CD8-positive, alpha-beta memory T cell (primary cell): ENCODE measurements around the gene PTBP2. TPM values are rescaled to one million over a fixed set of nuclear protein-coding genes. Genes with fewer than 3 reads are reported as not detected.

Experiments
- CTCF ChIA-PET: fragments of 350-600 bp; sonication (Branson Sonifier 250); formaldehyde crosslinking; loops from one replicate; lab custom pipeline; 2021; ENCODE audit warnings: antibody characterized with exemption; lab: Charles Lee
- POLR2A ChIA-PET: fragments of 350-600 bp; sonication (Branson Sonifier 250); formaldehyde crosslinking; loops from one replicate; lab custom pipeline; 2021; ENCODE audit warnings: antibody characterized with exemption; lab: Charles Lee
- DNase-seq, 5 donors: peaks; one replicate each; pipeline versions ENCODE4 v3.0.0 to v3.0.0-alpha.2; 2020 to 2022; ENCODE audit warnings: mixed read lengths in 1 of 5
- H3K27ac ChIP-seq: one replicate; pipeline ENCODE4 v1.7.0; 2013; ENCODE audit warnings: low read depth, mild to moderate bottlenecking, low read length, moderate library complexity
- H3K27me3 ChIP-seq: 2 replicates; pipeline ENCODE4 v1.7.0; 2013; ENCODE audit warnings: low read length, mild to moderate bottlenecking; ENCODE audit not compliant: insufficient read depth, poor library complexity, severe bottlenecking
- H3K36me3 ChIP-seq: 2 replicates; pipeline ENCODE4 v1.7.0; 2013; ENCODE audit warnings: mild to moderate bottlenecking, low read length, moderate library complexity; ENCODE audit not compliant: insufficient read depth
- H3K4me1 ChIP-seq: 2 replicates; pipeline ENCODE4 v1.7.0; 2013; ENCODE audit warnings: mild to moderate bottlenecking, low read length, moderate library complexity; ENCODE audit not compliant: insufficient read depth
- H3K4me3 ChIP-seq: 2 replicates; pipeline ENCODE4 v1.7.0; 2013; ENCODE audit warnings: mild to moderate bottlenecking, low read length
- H3K9me3 ChIP-seq: 2 replicates; pipeline ENCODE4 v1.7.0; 2013; ENCODE audit warnings: mild to moderate bottlenecking, low read length
- H3K27ac Mint-ChIP-seq, 8 donors: one replicate each; pipeline ENCODE4 v1.8.0; 2020 to 2021; ENCODE audit warnings: mixed read lengths in 8 of 8, mild to moderate bottlenecking in 6 of 8, inconsistent platforms in 3 of 8, moderate library complexity in 3 of 8
- H3K27me3 Mint-ChIP-seq, 2 donors: one replicate each; pipeline ENCODE4 v1.8.0; 2020 to 2021; ENCODE audit warnings: mixed read lengths in 2 of 2, mild to moderate bottlenecking in 1 of 2, moderate library complexity in 1 of 2
- H3K36me3 Mint-ChIP-seq, 3 donors: one replicate each; pipeline ENCODE4 v1.8.0; 2020 to 2021; ENCODE audit warnings: mixed read lengths in 3 of 3, inconsistent platforms in 1 of 3, mild to moderate bottlenecking in 1 of 3
- H3K4me1 Mint-ChIP-seq, 3 donors: one replicate each; pipeline ENCODE4 v1.8.0; 2020 to 2021; ENCODE audit warnings: mixed read lengths in 3 of 3, inconsistent platforms in 1 of 3, mild to moderate bottlenecking in 1 of 3
- H3K4me3 Mint-ChIP-seq, 7 donors: one replicate each; pipeline ENCODE4 v1.8.0; 2020 to 2021; ENCODE audit warnings: mixed read lengths in 7 of 7, mild to moderate bottlenecking in 6 of 7, moderate library complexity in 4 of 7, inconsistent platforms in 2 of 7
- H3K9me3 Mint-ChIP-seq, 5 donors: one replicate each; pipeline ENCODE4 v1.8.0; 2020 to 2022; ENCODE audit warnings: mixed read lengths in 5 of 5, mild to moderate bottlenecking in 3 of 5, moderate library complexity in 2 of 5, inconsistent platforms in 1 of 5
- polyA plus RNA-seq: library from polyadenylated mRNA; unstranded; fragments of 300-500 nt; fragmentation: Illumina TruSeq; gene quantifications from one replicate; pipeline ENCODE4 v1.2.3, GENCODE V29; 2021
- total RNA-seq, 2 experiments: library from RNA; stranded (reverse); gene quantifications; one replicate each; pipeline ENCODE4 v1.2.3, GENCODE V29; 2021

PTBP2 gene
- total and polyA plus RNA-seq, 3 experiments from 2014 or later: 4.0 to 12.0 (median 9.4) TPM

DNA sequence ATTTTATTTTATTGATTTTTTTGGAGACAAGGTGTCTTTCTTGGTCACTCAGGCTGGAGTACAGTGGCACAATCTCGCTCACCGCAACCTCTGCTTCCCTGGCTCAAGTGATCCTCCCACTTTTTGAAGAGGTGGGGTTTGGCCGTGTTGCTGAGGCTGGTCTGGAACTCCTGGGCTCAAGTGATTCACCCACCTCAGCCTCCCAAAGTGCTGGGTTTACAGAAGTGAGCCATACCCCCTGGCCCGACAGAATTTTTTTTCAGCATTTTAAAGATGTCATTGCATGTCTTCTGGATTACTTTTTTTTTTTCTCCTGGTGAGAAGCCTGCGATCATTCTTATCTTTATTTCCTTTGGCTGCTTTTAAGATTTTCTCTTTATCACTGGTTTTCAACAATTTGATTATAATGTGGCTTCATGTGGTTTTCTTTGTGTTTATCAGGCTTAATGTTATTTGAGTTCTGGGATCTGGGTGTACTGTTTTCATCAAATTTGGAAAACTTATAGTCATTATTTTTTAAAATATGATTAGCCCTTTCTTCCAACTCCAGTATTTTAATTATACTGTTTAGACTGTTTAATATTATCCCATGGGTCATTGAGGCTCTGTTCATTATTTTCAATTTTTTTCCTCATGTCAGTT lies 23.1 kb upstream of the PTBP2 start:
- H3K4me1 ChIP-seq: no peaks in the 10 kb centered on the region
- no peaks in the 10 kb centered on the region for H3K27me3 ChIP-seq
- Mint-ChIP-seq H3K4me1 (no peaks in the 10 kb centered on the region), H3K27me3 (peaks cover 11 to 28% of the 10 kb centered on the region in 2 donors), H3K27ac (no peak overlapping the region), H3K36me3 (peaks cover 0 to 11% (median 0%) of the 10 kb centered on the region in 3 donors), H3K9me3 (peaks cover 0 to 10% (median 6%) of the 10 kb centered on the region in 5 donors), H3K4me3 (no peak overlapping the region)
- no peaks in the 10 kb centered on the region for H3K36me3 ChIP-seq
- H3K9me3 ChIP-seq: no peaks in the 10 kb centered on the region
- CTCF ChIA-PET: no interaction called here
- H3K27ac ChIP-seq: no peak overlapping the region
- DNase-seq: no peak
- POLR2A ChIA-PET: no interaction called here
- H3K4me3 ChIP-seq: no peak overlapping the region

DNA sequence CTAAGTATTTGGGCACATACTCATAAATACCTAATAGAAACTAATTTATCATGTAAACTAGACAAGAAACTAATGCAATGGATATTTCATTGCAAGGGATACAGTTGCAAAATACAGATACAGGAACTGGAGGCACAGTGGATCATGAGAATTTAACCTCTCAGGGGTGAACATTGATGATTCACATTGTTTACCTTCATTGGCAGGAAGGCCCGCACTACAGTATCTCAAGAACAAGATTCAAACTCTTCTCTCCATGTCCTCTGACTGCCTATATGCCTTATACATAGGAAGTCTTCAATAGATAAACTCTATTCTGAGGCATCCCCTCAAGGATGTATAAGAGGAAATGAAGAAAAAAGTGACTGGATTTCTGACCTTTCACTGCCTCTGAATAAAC lies 18.4 kb upstream of the PTBP2 start:
- CTCF ChIA-PET: no interaction called here
- H3K27ac Mint-ChIP-seq: no peak overlapping the region
- peaks cover 0 to 11% (median 0%) of the 10 kb centered on the region in 3 donors for H3K36me3 Mint-ChIP-seq

DNA sequence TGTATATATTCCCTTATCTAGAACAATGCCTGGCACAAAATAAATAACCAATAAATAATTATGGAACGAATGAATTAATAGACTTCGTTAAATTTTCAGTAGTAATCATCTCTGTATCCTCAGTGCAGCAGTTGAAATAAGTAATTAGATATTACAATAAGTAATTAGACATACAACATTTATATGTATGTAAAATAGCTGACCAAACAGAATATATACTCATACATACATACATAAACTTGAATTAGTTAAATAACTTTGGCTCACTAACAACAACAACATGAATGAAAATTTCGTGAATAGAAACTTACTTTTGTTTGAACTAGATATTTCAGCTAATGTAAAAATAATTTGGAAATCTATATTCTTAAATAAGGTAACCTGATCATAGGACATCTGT lies 14.6 kb upstream of the PTBP2 start:
- no peak overlapping the region for H3K4me3 Mint-ChIP-seq
- H3K4me3 ChIP-seq: no peak overlapping the region

More for the DNA sequence above, 18.4 kb upstream of the PTBP2 start:
- Histone ChIP-seq H3K36me3 (no peaks in the 10 kb centered on the region), H3K4me3 (no peak overlapping the region), H3K9me3 (no peaks in the 10 kb centered on the region), H3K27me3 (no peaks in the 10 kb centered on the region), H3K4me1 (no peaks in the 10 kb centered on the region), H3K27ac (no peak overlapping the region)
- Mint-ChIP-seq H3K9me3 (peaks cover 0 to 10% (median 6%) of the 10 kb centered on the region in 5 donors), H3K4me3 (no peak overlapping the region), H3K27me3 (peaks cover 11 to 37% of the 10 kb centered on the region in 2 donors), H3K4me1 (no peaks in the 10 kb centered on the region)
- POLR2A ChIA-PET: no interaction called here
- DNase-seq: no peak

GRCh38 chr1:96708482-96708881 lies 13.1 kb upstream of the PTBP2 start:
- Histone ChIP-seq H3K27ac (no peak overlapping the region), H3K4me1 (no peaks in the 10 kb centered on the region), H3K27me3 (no peaks in the 10 kb centered on the region), H3K4me3 (no peak overlapping the region), H3K36me3 (no peaks in the 10 kb centered on the region), H3K9me3 (no peaks in the 10 kb centered on the region)
- DNase-seq: no peak
- H3K27me3 Mint-ChIP-seq: peaks cover 0 to 13% of the 10 kb centered on the region in 2 donors
- no peak overlapping the region for H3K4me3 Mint-ChIP-seq
- POLR2A ChIA-PET: no interaction called here
- no peaks in the 10 kb centered on the region for H3K36me3 Mint-ChIP-seq
- no peaks in the 10 kb centered on the region for H3K9me3 Mint-ChIP-seq
- CTCF ChIA-PET: no interaction called here
- no peaks in the 10 kb centered on the region for H3K4me1 Mint-ChIP-seq
- H3K27ac Mint-ChIP-seq: no peak overlapping the region

More for the DNA sequence above, 14.6 kb upstream of the PTBP2 start:
- H3K36me3 ChIP-seq: no peaks in the 10 kb centered on the region
- peaks cover 0 to 19% of the 10 kb centered on the region in 2 donors for H3K27me3 Mint-ChIP-seq
- POLR2A ChIA-PET: no interaction called here
- no peak for DNase-seq
- no peaks in the 10 kb centered on the region for H3K4me1 ChIP-seq
- H3K4me1 Mint-ChIP-seq: no peaks in the 10 kb centered on the region
- CTCF ChIA-PET: no interaction called here
- no peaks in the 10 kb centered on the region for H3K9me3 ChIP-seq
- H3K27me3 ChIP-seq: no peaks in the 10 kb centered on the region
- no peaks in the 10 kb centered on the region for H3K9me3 Mint-ChIP-seq
- H3K27ac Mint-ChIP-seq: no peak overlapping the region
- no peak overlapping the region for H3K27ac ChIP-seq
- no peaks in the 10 kb centered on the region for H3K36me3 Mint-ChIP-seq

DNA sequence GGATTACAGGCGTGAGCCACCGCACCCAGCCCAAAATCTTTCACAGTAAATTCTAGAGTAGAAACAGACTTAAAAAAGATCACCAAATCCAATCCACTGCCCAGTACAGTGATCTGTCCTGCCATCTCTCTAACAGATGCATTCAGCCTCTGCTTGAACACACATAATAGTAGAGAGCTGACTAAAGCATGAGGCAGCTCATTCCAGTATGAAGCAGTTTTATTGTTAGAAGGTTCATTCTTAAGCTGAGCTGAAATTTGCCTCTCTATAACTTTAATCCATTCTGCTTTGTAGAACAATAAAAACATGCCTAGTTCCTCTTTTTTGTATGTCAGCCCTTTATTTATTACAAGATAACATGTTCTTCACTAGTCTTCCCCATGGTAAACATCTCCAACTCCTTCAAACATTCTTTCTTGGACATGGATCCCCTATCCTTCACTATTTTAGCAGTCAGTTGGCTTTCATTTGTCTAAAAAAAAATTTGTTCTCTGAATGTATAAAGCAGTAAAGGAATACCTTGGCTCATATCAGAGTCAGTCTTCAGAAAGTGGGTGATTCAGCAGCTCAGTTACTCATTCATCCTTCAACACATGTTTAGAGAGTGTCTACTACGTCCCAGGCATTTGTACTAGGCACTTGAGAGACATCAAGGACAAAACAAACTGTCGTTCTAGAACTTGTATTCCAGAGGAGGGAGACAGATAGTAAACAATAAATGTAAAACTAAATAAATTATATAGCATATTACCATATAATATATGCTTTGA lies 10.7 kb upstream of the PTBP2 start:
- ChIA-PET CTCF (no interaction called here), POLR2A (no interaction called here)
- H3K27ac Mint-ChIP-seq: no peak overlapping the region
- H3K4me3 Mint-ChIP-seq: no peak overlapping the region
- Histone ChIP-seq H3K9me3 (no peaks in the 10 kb centered on the region), H3K27me3 (no peaks in the 10 kb centered on the region), H3K4me1 (no peaks in the 10 kb centered on the region), H3K4me3 (no peak overlapping the region), H3K27ac (no peak overlapping the region), H3K36me3 (no peaks in the 10 kb centered on the region)
- no peak for DNase-seq
- H3K27me3 Mint-ChIP-seq: peaks cover 2 to 21% of the 10 kb centered on the region in 2 donors
- H3K9me3 Mint-ChIP-seq: peaks cover 0 to 4% (median 0%) of the 10 kb centered on the region in 5 donors
- H3K36me3 Mint-ChIP-seq: no peaks in the 10 kb centered on the region
- no peaks in the 10 kb centered on the region for H3K4me1 Mint-ChIP-seq

GRCh38 chr1:96713649-96714048 lies 7.9 kb upstream of the PTBP2 start:
- no peaks in the 10 kb centered on the region for H3K27me3 ChIP-seq
- H3K4me1 Mint-ChIP-seq: no peaks in the 10 kb centered on the region
- H3K36me3 ChIP-seq: no peaks in the 10 kb centered on the region
- peaks cover 2 to 16% of the 10 kb centered on the region in 2 donors for H3K27me3 Mint-ChIP-seq
- no peak for DNase-seq
- no peak overlapping the region for H3K27ac Mint-ChIP-seq
- no peaks in the 10 kb centered on the region for H3K36me3 Mint-ChIP-seq
- H3K9me3 Mint-ChIP-seq: peaks cover 0 to 4% (median 0%) of the 10 kb centered on the region in 5 donors
- no peaks in the 10 kb centered on the region for H3K9me3 ChIP-seq
- no peaks in the 10 kb centered on the region for H3K4me1 ChIP-seq
- no peak overlapping the region for H3K27ac ChIP-seq
- POLR2A ChIA-PET: no interaction called here
- CTCF ChIA-PET: no interaction called here
- H3K4me3 Mint-ChIP-seq: no peak overlapping the region
- H3K4me3 ChIP-seq: no peak overlapping the region

DNA sequence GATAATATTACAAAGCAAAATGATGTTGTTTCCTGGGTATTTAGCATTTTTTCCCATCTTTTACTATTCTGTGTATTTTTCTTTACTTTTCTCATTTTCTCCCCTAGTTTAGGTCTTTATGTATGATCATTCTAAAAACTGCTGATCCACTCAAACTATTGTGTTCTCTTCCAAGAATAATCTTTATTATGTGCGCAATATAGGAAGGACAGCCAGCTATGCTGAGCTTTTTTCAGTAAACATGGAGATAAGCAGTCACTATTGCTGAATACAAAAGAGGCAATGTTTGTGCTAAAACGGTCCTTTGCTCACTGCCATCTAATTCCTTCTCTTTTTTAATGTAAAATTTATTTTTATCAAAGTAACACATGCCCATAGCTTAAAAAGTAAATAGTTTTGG lies 6.7 kb upstream of the PTBP2 start:
- Mint-ChIP-seq H3K4me3 (no peak overlapping the region), H3K4me1 (no peaks in the 10 kb centered on the region), H3K36me3 (no peaks in the 10 kb centered on the region), H3K27me3 (peaks cover 2 to 16% of the 10 kb centered on the region in 2 donors), H3K27ac (peak overlapping the region in 1 of 8 donors; percentile 50), H3K9me3 (peaks cover 0 to 4% (median 0%) of the 10 kb centered on the region in 5 donors)
- Histone ChIP-seq H3K4me1 (no peaks in the 10 kb centered on the region), H3K27ac (no peak overlapping the region), H3K4me3 (no peak overlapping the region), H3K36me3 (no peaks in the 10 kb centered on the region), H3K9me3 (no peaks in the 10 kb centered on the region), H3K27me3 (no peaks in the 10 kb centered on the region)
- DNase-seq: no peak
- ChIA-PET POLR2A (no interaction called here), CTCF (no interaction called here)

DNA sequence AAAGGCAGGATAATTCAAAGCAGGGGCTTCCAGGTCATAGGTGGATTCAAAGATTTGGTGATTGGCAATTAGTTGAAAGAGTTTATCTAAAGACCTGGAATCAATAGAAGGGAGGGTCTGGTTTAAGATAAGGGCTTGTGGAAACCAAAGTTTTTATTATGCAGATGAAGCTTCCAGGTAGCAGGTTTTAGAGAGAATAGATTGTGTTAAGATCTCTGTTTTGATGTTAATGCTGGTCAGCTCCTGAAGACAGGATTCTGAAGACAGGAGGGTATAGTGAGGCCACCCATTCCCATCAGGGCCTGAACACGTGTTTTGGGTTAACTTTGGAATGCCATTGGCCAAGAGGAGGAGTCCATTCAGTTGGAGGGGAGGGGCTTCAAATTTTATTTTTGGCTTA lies 6.1 kb upstream of the PTBP2 start:
- CTCF ChIA-PET: no interaction called here
- POLR2A ChIA-PET: no interaction called here
- no peaks in the 10 kb centered on the region for H3K4me1 Mint-ChIP-seq
- no peak overlapping the region for H3K4me3 Mint-ChIP-seq
- Histone ChIP-seq H3K4me3 (no peak overlapping the region), H3K9me3 (no peaks in the 10 kb centered on the region), H3K4me1 (no peaks in the 10 kb centered on the region), H3K27me3 (no peaks in the 10 kb centered on the region), H3K36me3 (no peaks in the 10 kb centered on the region), H3K27ac (no peak overlapping the region)
- no peaks in the 10 kb centered on the region for H3K36me3 Mint-ChIP-seq
- no peak for DNase-seq
- H3K27me3 Mint-ChIP-seq: peaks cover 2 to 16% of the 10 kb centered on the region in 2 donors
- H3K9me3 Mint-ChIP-seq: peaks cover 0 to 4% (median 0%) of the 10 kb centered on the region in 5 donors
- no peak overlapping the region for H3K27ac Mint-ChIP-seq
